GM12801 (cell line): ENCODE data around the gene GSX1.

ENCODE experiments used
- TF ChIP-seq, protein P1 (sequence below): IDR thresholded peaks from one replicate; pipeline ENCODE4 v1.5.1; 2011; ENCODE audit warnings: control low read depth; ENCODE audit not compliant: insufficient read length; ENCODE audit errors: extremely low read depth

The GSX1 gene

DNA sequence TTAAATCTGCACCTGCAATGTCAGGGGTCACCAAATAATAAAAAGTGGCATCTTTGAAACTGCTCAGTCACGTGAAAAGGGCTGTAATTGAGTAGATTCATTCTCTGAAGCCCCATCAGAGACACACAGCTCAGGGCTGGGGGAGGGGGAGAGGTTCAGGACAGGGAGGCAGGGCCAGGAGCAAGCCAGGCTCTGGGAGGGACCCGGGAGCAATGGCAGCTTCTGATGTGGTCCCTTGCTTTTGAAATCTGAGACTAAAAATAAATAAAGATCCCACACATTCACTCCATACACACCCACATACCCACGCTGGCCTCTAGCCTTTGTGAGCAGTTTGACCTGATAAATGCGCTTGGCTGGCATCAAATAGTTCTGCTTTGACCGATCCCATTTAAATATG, 32.8 kb downstream of the GSX1 start:
- TF ChIP-seq, protein P1, sequence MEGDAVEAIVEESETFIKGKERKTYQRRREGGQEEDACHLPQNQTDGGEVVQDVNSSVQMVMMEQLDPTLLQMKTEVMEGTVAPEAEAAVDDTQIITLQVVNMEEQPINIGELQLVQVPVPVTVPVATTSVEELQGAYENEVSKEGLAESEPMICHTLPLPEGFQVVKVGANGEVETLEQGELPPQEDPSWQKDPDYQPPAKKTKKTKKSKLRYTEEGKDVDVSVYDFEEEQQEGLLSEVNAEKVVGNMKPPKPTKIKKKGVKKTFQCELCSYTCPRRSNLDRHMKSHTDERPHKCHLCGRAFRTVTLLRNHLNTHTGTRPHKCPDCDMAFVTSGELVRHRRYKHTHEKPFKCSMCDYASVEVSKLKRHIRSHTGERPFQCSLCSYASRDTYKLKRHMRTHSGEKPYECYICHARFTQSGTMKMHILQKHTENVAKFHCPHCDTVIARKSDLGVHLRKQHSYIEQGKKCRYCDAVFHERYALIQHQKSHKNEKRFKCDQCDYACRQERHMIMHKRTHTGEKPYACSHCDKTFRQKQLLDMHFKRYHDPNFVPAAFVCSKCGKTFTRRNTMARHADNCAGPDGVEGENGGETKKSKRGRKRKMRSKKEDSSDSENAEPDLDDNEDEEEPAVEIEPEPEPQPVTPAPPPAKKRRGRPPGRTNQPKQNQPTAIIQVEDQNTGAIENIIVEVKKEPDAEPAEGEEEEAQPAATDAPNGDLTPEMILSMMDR, result no peak

DNA sequence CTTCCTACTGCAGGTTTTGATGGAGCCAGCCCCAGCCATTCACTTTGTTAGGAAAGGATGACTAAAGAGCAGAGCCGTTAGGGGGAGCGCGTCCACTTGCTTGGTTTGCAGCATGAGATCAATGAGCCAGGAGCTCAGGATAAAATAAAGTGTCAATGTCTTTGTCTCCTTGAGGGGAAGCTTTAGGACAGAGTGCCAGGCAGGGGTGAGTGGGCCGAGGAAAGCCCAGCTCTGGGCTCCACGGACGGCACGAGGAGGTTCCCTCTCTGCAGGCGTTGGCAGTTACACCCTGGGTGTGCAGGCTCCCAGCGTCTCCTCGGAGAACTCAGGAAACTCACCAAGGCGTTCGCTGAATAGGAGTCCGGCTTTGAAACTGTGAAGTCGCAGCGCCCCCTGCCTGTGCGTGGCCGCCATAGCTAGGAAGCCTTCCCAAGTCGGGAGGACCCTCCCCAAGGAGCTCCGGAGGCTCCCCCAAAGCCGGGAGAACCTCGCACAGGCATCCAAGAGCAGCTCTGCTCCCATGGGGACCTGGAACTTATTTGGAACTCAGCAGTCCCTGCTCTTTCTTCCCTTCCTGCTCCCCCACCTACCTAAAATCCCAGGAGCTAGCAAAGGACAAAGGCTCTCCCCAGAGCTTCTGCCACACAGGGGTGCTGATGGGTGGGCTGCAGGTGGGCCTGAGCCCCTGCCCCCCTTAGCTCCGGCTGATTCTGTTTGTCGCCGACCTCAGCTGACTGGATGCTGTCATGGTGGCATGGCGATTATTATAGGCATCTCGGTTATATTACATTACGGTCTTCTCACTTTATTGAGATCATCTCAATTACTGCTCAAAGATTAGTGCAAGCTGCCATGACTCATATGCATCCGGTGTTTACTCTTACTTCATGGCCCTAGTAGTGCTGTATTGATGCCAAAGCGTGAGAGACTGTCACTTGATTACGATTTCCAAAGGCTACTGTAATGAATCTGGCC, 34.4 kb downstream of the GSX1 start:
- TF ChIP-seq, protein P1, result no peak

DNA sequence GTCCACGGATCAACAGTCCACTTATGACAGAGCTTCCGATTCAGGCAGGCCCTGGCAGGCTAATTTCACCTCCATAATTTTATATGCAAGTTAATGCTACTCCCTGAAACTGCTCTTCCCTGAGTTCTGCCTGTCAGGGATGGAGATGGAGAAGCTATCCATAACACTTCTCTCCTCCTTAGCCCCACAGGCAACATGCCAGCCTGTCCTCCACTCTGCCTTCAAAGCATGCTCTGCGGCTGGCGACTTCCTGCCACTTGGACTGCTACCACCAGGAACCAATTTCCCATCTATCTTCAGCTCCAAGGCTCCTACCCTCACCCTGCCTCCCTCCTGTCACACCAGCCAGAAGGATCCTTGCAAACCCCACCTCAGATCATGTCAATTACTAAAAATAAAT, 35.4 kb downstream of the GSX1 start:
- TF ChIP-seq, protein P1, result no peak

DNA sequence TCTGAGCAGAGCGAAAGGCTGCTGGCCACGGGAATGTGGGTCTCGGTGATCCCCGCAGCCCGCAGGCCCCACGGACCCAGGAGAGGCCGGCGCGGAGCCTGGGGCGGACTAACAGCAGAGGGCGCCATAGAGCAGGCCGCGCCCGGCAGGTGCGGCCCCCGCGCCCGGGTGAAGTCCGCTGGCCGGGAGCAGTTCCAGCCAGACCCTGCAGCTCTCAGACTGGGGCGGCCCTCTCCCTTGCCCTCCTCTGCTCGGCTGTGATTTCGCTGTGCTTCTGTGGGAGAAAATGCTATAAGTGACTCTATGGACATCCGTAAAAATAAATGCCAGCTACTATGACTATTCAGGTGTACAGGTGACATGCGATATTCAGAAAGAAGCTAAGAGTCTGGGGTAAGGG, 37.7 kb downstream of the GSX1 start:
- TF ChIP-seq, protein P1, result no peak

DNA sequence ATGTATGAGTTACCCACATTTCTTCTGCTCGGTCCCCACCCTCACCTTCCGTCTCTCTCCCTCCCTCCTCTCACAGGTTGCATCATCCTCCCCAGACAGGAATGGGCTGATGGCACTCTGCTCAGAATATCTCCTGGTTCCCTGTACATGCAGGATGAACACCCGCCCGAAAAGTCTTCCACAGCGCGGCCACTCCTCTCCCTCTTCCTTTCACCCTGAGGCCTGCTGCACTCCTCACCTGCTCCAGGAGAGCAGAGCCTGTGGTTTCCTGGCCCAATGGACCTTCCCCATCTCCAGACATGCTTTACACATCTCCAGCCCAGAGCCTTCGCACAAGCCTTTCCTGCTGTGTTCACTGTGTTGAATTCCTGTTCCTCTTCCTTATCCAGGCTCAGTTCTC, 40.9 kb downstream of the GSX1 start:
- TF ChIP-seq, protein P1, result no peak

DNA sequence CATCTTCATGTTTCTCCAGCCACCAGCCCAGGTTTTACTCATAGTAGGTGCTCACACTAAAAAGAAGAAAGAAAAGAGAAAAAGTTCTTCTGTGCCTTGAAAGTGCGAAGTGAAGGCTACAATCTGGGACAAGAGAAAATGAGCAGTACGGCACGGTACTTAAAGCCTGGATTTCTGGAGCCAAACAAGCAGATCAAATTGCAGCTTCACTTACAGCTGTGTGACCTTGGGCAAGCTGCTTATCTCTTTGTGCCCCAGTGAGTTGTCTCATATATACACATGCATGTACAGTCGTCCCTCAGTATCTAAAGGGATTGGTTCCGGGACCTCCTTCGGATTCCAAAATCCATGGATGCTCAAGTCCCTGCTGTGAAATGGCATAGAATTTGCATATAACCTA, 41.8 kb downstream of the GSX1 start:
- TF ChIP-seq, protein P1, result no peak

DNA sequence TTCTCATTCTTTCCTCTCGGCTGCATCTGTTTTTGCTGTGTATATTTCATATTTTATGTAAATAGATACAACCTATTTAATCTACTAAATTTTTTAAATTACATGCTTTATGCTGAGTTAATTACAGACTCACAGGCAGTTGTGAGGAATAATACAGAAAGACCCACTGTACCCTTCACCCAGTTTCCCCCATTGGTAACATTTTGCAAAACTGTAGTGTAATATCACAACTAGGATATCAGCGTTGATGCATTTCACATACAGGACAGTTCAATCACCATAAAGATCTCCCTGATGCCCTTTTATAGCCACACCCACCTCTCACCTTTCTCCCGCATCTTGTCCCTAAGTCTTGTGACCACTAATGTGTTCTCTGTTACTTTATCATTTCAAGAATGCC, 43.5 kb downstream of the GSX1 start:
- TF ChIP-seq, protein P1, result no peak
